Mesothelial cell of epicardium (in vitro differentiated cells): ENCODE data around the gene RCOR2. TPM values are rescaled to one million over a fixed set of nuclear protein-coding genes. Genes with fewer than 3 reads are reported as not detected.
"Not testable (repeated sequence)": the region's sequence is repeated elsewhere in the genome, so short reads cannot be mapped to it uniquely, and the experiment has no call there.

Source experiments
- DNase-seq, 2 experiments: peaks; one replicate each; pipeline ENCODE4 v3.0.0; 2021; ENCODE audit warnings: low spot score in 2 of 2; ENCODE audit not compliant: unreplicated experiment in 2 of 2
- H3K27ac Mint-ChIP-seq: 2 replicates; pipeline ENCODE4 v1.8.0; 2021; ENCODE audit warnings: mixed read lengths
- H3K27me3 Mint-ChIP-seq: 2 replicates; pipeline ENCODE4 v1.8.0; 2021; ENCODE audit warnings: low read depth, mixed read lengths
- H3K36me3 Mint-ChIP-seq: 2 replicates; pipeline ENCODE4 v1.8.0; 2021; ENCODE audit warnings: mixed read lengths
- H3K4me1 Mint-ChIP-seq: 2 replicates; pipeline ENCODE4 v1.8.0; 2021; ENCODE audit warnings: mixed read lengths
- H3K4me3 Mint-ChIP-seq: 2 replicates; pipeline ENCODE4 v1.8.0; 2021; ENCODE audit warnings: mild to moderate bottlenecking, moderate library complexity, mixed read lengths
- H3K9me3 Mint-ChIP-seq: 2 replicates; pipeline ENCODE4 v1.8.0; 2021; ENCODE audit warnings: mixed read lengths
- total RNA-seq: library from RNA; stranded (reverse); gene quantifications from 3 replicates; pipeline ENCODE4 v1.2.1, GENCODE V29; 2021
- TF ChIP-seq, protein P1 (sequence below): fragments of 200-600 bp; sonication (generic); IDR thresholded peaks from one replicate; pipeline ENCODE4 v1.5.0; 2021; ENCODE audit warnings: antibody characterized with exemption; ENCODE audit not compliant: unreplicated experiment

The RCOR2 gene
- total RNA-seq, 1 donor from 2014 or later = 30.6 TPM

DNA sequence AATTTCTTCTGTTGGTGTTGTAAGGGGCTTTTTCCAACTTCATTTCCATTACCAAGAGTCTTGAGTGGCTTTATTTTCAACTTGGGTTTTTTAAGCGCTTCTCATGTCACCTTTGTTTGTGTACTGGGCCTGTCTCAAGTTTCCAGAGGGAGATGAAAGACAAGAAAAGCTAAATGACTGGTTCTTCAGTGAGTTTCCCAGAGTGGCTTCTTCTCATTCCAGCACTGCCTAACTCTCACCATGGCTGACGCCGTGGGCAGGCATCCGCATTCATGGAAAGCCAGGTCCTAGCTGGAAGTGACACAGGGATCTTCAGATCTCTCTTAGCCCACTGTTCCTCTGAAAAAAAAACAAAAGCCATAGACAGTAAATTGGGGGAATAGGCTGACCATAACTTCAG is 49.5 kb downstream of the RCOR2 start:
- H3K27ac Mint-ChIP-seq = peak overlapping the region; percentile 43
- H3K4me1 Mint-ChIP-seq = peaks cover 53% of the 10 kb centered on the region

DNA sequence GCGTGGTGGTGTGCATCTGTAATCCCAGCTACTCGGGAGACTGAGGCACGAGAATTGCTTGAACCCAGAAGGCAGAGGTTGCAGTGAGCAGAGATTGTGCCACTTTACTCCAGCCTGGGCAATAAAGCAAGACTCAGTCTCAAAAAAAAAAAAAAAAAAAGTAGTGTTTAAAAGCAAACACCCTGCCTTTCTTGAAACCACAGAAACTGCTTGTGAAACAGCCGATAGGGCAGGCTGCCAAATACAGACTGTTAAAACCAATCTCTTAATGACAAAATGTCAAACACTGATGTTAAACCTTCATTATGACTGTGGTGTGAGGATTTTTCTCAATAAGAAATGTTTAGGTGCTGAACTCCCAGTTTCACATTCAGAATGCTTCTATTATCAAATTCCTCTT is 50.8 kb downstream of the RCOR2 start:
- no peak overlapping the region for H3K4me3 Mint-ChIP-seq
- H3K9me3 Mint-ChIP-seq = no peaks in the 10 kb centered on the region
- TF ChIP-seq, protein P1, sequence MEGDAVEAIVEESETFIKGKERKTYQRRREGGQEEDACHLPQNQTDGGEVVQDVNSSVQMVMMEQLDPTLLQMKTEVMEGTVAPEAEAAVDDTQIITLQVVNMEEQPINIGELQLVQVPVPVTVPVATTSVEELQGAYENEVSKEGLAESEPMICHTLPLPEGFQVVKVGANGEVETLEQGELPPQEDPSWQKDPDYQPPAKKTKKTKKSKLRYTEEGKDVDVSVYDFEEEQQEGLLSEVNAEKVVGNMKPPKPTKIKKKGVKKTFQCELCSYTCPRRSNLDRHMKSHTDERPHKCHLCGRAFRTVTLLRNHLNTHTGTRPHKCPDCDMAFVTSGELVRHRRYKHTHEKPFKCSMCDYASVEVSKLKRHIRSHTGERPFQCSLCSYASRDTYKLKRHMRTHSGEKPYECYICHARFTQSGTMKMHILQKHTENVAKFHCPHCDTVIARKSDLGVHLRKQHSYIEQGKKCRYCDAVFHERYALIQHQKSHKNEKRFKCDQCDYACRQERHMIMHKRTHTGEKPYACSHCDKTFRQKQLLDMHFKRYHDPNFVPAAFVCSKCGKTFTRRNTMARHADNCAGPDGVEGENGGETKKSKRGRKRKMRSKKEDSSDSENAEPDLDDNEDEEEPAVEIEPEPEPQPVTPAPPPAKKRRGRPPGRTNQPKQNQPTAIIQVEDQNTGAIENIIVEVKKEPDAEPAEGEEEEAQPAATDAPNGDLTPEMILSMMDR = no peak
- no peaks in the 10 kb centered on the region for H3K27me3 Mint-ChIP-seq
- peak overlapping the region; percentile 4 for H3K27ac Mint-ChIP-seq
- H3K4me1 Mint-ChIP-seq = peaks cover 45% of the 10 kb centered on the region
- H3K36me3 Mint-ChIP-seq = peaks cover 1% of the 10 kb centered on the region
- no peak for DNase-seq

More for the DNA sequence above, 49.5 kb downstream of the RCOR2 start:
- Mint-ChIP-seq H3K36me3 (no peaks in the 10 kb centered on the region), H3K9me3 (no peaks in the 10 kb centered on the region), H3K27me3 (no peaks in the 10 kb centered on the region), H3K4me3 (no peak overlapping the region)
- TF ChIP-seq, protein P1 = no peak
- no peak for DNase-seq

DNA sequence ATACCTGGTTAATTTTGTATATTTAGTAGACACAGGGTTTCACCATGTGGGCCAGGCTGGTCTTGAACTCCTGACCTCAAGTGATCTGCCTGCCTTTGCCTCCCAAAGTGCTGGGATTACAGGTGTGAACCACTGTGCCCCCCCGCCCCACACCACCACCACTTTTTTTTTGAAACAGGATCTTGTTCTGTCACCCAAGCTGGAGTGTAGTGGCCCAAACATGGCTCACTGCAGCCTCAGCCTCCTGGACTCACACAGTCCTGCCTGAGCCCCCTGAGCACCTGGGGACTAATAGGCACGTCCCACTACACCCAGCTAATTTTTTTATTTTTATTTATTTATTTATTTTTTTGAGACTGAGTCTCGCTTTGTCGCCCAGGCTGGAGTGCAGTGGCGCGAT is 53.3 kb downstream of the RCOR2 start:
- H3K4me3 Mint-ChIP-seq, H3K36me3 Mint-ChIP-seq, H3K27me3 Mint-ChIP-seq, H3K9me3 Mint-ChIP-seq, H3K27ac Mint-ChIP-seq, DNase-seq: not testable (repeated sequence)
- peaks cover 26% of the 10 kb centered on the region for H3K4me1 Mint-ChIP-seq

DNA sequence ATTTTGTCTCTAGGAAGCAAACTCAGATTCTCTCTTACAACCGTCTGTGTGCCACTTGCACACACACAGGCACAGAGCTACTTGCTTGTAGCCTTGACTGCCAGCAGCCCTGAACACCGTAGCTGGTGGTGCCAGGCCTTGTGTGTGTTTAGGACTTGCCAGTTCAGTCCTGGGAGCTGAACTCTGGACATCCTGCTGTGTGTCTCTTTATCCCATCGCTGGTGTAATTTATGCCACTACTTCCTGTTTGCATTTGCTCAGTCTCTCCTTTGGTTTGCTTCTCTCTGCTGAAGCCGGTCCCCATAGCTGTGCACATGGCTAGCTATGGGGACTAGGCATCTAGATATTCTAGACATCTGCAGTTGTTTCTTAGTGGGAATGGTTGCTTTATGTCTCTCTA is 54.0 kb downstream of the RCOR2 start:
- TF ChIP-seq, protein P1 = no peak
- Mint-ChIP-seq H3K27me3 (no peaks in the 10 kb centered on the region), H3K27ac (peak overlapping the region; percentile 76), H3K36me3 (peaks cover 5% of the 10 kb centered on the region), H3K9me3 (no peaks in the 10 kb centered on the region), H3K4me3 (no peak overlapping the region), H3K4me1 (peaks cover 23% of the 10 kb centered on the region)
- DNase-seq = no peak

Other genes with a start within 250 kb of the RCOR2 start
- 19.6 to 21.6 TPM (median 20.0 TPM) in 3 replicates for gene ATL3, start 245.8 kb downstream of the RCOR2 start, total RNA-seq
- gene RTN3, start 235.7 kb downstream of the RCOR2 start, total RNA-seq = 92.4 to 93.5 TPM (median 93.2 TPM) in 3 replicates
- 56.8 to 62.1 TPM (median 58.5 TPM) in 3 replicates for gene ZFTA, start 148.4 kb downstream of the RCOR2 start, total RNA-seq
- gene SPINDOC, start 103.7 kb downstream of the RCOR2 start, total RNA-seq = 55.5 to 63.7 TPM (median 60.1 TPM) in 3 replicates
- gene MARK2, start 78.1 kb downstream of the RCOR2 start, total RNA-seq = 48.8 to 51.5 TPM (median 51.2 TPM) in 3 replicates
- gene NAA40, start 21.8 kb upstream of the RCOR2 start, total RNA-seq = 50.7 to 53.7 TPM (median 51.4 TPM) in 3 replicates
- 169 to 178 TPM (median 177 TPM) in 3 replicates for gene COX8A, start 57.5 kb upstream of the RCOR2 start, total RNA-seq
- 98.0 to 99.7 TPM (median 98.7 TPM) in 3 replicates for gene OTUB1, start 69.3 kb upstream of the RCOR2 start, total RNA-seq
- gene FLRT1, start 118.8 kb upstream of the RCOR2 start, total RNA-seq = 7.1 to 7.9 TPM (median 7.3 TPM) in 3 replicates
- 39.0 to 44.0 TPM (median 39.4 TPM) in 3 replicates for gene MACROD1, start 248.9 kb upstream of the RCOR2 start, total RNA-seq